ENCODE data around the gene ST3GAL6. TPM values are rescaled to one million over a fixed set of nuclear protein-coding genes. Genes with fewer than 3 reads are reported as not detected.

ST3GAL6 gene
- total RNA-seq, 4 donors from 2014 or later, result 7.4 to 15.0 (median 11.3) TPM

- no peak for DNase-seq
- no peaks in the 10 kb centered on the region for H3K9me3 ChIP-seq
- intact Hi-C loops (cut with DNase I; ENCODE audit: low total_unique reads), result no loop called here
- H3K36me3 ChIP-seq, result no peaks in the 10 kb centered on the region
- H3K27ac ChIP-seq, result no peak overlapping the region
- ATAC-seq, result no peak
- H3K4me3 ChIP-seq, result no peak overlapping the region
- H3K4me1 ChIP-seq, result peaks cover 23 to 44% of the 10 kb centered on the region in 2 donors
- no peaks in the 10 kb centered on the region for H3K27me3 ChIP-seq
- no peak for TF ChIP-seq POLR2A (IDR thresholded peaks at IDR 0.05)
- TF ChIP-seq CTCF (IDR thresholded peaks at IDR 0.05 in 4 of 5, conservative IDR thresholded peaks at IDR 0.05 in 1 of 5), result no peak
- in situ Hi-C loops (cut with MboI; ENCODE audit: low sequenced_read_pairs in 4 of 4), result no loop called here
These were observed 19.8 kb downstream of the ST3GAL6 start for GRCh38 chr3:98782824-98783500.

DNA sequence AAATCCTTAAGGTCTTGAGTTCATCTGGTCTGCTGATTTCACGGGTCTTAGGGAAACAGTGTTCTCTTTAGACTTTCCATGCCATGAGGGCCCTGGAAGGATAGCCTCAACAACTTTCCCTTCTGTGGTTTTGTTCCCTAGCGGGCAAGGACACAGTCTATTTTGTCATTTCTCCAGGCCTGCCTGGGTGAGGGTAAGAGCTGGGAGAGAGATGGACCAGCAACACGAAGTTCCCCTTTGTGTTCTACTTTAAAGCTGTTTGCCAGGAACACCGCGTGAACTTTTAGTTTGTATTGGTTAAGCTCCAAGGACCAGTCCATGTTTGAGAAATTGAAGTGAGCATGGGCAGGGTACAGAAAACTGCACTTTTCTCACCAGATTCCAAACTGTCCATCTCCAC lies 20.9 kb downstream of the ST3GAL6 start:
- Histone ChIP-seq H3K9me3 (no peaks in the 10 kb centered on the region), H3K4me1 (peaks cover 28 to 49% of the 10 kb centered on the region in 2 donors), H3K27me3 (no peaks in the 10 kb centered on the region), H3K27ac (peak overlapping the region in 2 of 4 donors; percentile 3 to 35), H3K4me3 (no peak overlapping the region), H3K36me3 (no peaks in the 10 kb centered on the region)
- DNase-seq (no peak), ATAC-seq (no peak)
- TF ChIP-seq CTCF (IDR thresholded peaks at IDR 0.05 in 4 of 5, conservative IDR thresholded peaks at IDR 0.05 in 1 of 5), result no peak
- no peak for TF ChIP-seq POLR2A (IDR thresholded peaks at IDR 0.05)
- intact Hi-C loops (cut with DNase I; ENCODE audit: low total_unique reads) (no loop called here), in situ Hi-C loops (cut with MboI; ENCODE audit: low sequenced_read_pairs in 4 of 4) (no loop called here)

GRCh38 chr3:98784666-98785600 lies 21.8 kb downstream of the ST3GAL6 start:
- in situ Hi-C loops (cut with MboI; ENCODE audit: low sequenced_read_pairs in 4 of 4) (no loop called here), intact Hi-C loops (cut with DNase I; ENCODE audit: low total_unique reads) (no loop called here)
- Histone ChIP-seq H3K27me3 (no peaks in the 10 kb centered on the region), H3K9me3 (no peaks in the 10 kb centered on the region), H3K36me3 (no peaks in the 10 kb centered on the region), H3K27ac (peak overlapping the region; percentile 3 to 42 (median 37)), H3K4me3 (no peak overlapping the region), H3K4me1 (peaks cover 28 to 48% of the 10 kb centered on the region in 2 donors)
- TF ChIP-seq CTCF (IDR thresholded peaks at IDR 0.05 in 4 of 5, conservative IDR thresholded peaks at IDR 0.05 in 1 of 5), result no peak
- TF ChIP-seq POLR2A (IDR thresholded peaks at IDR 0.05), result no peak
- ATAC-seq, result peak; percentile 84
- DNase-seq, result no peak

- in situ Hi-C loops (cut with MboI; ENCODE audit: low sequenced_read_pairs in 4 of 4), result no loop called here
- peak overlapping the region in 2 of 4 donors; percentile 37 to 39 for H3K27ac ChIP-seq
- no peaks in the 10 kb centered on the region for H3K27me3 ChIP-seq
- DNase-seq (no peak), ATAC-seq (peak in 1 of 2 donors; percentile 40)
- H3K4me1 ChIP-seq, result peaks cover 28 to 48% of the 10 kb centered on the region in 2 donors
- H3K4me3 ChIP-seq, result no peak overlapping the region
- TF ChIP-seq CTCF (IDR thresholded peaks at IDR 0.05 in 4 of 5, conservative IDR thresholded peaks at IDR 0.05 in 1 of 5) (no peak), POLR2A (IDR thresholded peaks at IDR 0.05) (no peak)
- no peaks in the 10 kb centered on the region for H3K9me3 ChIP-seq
- no peaks in the 10 kb centered on the region for H3K36me3 ChIP-seq
- intact Hi-C loops (cut with DNase I; ENCODE audit: low total_unique reads), result no loop called here
These were observed 23.3 kb downstream of the ST3GAL6 start for GRCh38 chr3:98786364-98787006.

Data from gastrocnemius medialis (tissue), 4 donors.